Suprapubic skin (tissue), 3 donors: Measurements from ENCODE around the gene UNC13D.

Experiments
- EP300 ChIP-seq: sonication (generic); formaldehyde crosslinking; IDR thresholded peaks from one replicate; pipeline ENCODE4 v1.6.1; 2017; ENCODE audit warnings: antibody characterized with exemption
- TF ChIP-seq, protein P1 (sequence below), 2 donors: fragments of 200-600 bp in 1 of 2; fragments of 450-650 bp in 1 of 2; sonication (generic) in 1 of 2; IDR thresholded peaks; one replicate each; pipeline ENCODE4 v1.5.1; 2016 to 2019; ENCODE audit warnings: antibody characterized with exemption in 2 of 2, mild to moderate bottlenecking in 1 of 2, moderate library complexity in 1 of 2

DNA sequence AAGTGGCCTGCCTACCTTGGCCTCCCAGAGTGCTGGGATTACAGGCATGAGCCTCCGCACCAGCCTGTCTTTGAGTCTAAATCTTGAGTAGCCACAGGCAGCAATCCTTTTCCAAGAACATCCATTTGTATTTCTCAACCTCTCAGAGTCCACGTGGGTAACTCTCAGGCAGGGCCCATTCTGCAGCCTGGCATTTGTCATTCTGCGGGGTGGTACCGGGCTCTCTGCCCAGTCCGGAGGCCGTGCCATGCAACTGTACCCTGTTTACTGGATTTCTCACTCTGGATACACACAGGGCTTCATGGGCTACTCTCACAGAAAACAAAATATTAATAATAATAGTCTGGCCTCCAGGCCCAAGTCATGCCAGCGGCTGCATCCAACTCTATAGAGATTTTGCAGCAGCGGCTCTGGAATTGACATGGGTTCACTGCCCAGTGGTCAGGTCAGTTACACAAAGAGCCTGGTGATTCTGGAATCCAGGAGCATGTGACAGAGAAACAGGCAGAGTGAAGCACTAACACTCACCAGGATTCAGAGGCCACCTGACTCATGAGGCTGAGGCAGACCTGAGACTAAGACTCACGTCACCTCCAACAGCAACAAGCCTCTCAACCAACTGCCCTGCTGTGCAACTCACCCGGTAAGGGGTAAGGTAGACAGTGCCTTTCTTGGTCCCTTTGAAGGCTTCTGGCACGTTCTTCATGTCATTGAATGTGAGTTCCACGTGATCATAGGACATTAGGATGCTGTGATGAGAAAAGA lies 6.9 kb upstream of the UNC13D start:
- TF ChIP-seq EP300: no peak
- TF ChIP-seq, protein P1, sequence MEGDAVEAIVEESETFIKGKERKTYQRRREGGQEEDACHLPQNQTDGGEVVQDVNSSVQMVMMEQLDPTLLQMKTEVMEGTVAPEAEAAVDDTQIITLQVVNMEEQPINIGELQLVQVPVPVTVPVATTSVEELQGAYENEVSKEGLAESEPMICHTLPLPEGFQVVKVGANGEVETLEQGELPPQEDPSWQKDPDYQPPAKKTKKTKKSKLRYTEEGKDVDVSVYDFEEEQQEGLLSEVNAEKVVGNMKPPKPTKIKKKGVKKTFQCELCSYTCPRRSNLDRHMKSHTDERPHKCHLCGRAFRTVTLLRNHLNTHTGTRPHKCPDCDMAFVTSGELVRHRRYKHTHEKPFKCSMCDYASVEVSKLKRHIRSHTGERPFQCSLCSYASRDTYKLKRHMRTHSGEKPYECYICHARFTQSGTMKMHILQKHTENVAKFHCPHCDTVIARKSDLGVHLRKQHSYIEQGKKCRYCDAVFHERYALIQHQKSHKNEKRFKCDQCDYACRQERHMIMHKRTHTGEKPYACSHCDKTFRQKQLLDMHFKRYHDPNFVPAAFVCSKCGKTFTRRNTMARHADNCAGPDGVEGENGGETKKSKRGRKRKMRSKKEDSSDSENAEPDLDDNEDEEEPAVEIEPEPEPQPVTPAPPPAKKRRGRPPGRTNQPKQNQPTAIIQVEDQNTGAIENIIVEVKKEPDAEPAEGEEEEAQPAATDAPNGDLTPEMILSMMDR (IDR thresholded peaks at IDR 0.05): no peak
